IMR-90 (cell line): ENCODE data around the gene KRTAP5-5. TPM values are rescaled to one million over a fixed set of nuclear protein-coding genes. Genes with fewer than 3 reads are reported as not detected.

Experiments
- ATAC-seq: fragments of 200-7000 bp; cut with Tn5 transposase; 2 replicates; pipeline ENCODE4 v1.9.1; 2020; ENCODE audit warnings: low read depth, mild to moderate bottlenecking, moderate library complexity
- BruUV-seq: library from RNA; stranded (reverse); fragments of 400-500 nt; replicated peaks from 2 replicates; lab custom pipeline; 2021; lab: Mats Ljungman, UMichigan
- CTCF ChIA-PET: fragments of 300-600 bp; formaldehyde crosslinking; extraction: SDS; loops from one replicate; lab custom pipeline; 2021; ENCODE audit warnings: antibody characterized with exemption; lab: Yijun Ruan, JAX
- POLR2A ChIA-PET: fragments of 300-600 bp; sonication (Branson Sonifier 250); formaldehyde crosslinking; loops from one replicate; lab custom pipeline; 2022; ENCODE audit warnings: antibody characterized with exemption; ENCODE audit not compliant: unreplicated experiment; lab: Charles Lee
- DNase-seq: peaks from one replicate; pipeline ENCODE4 v3.0.0; 2013
- H2AFZ ChIP-seq: replicated peaks from 2 replicates; pipeline ENCODE3; 2013; ENCODE audit warnings: low read length, mild to moderate bottlenecking; ENCODE audit not compliant: poor library complexity
- H2AK5ac ChIP-seq: 2 replicates; pipeline ENCODE4 v1.6.1; 2013; ENCODE audit warnings: low read depth, low read length, inconsistent platforms
- H2AK9ac ChIP-seq: replicated peaks from 2 replicates; pipeline ENCODE3; 2013; ENCODE audit warnings: mild to moderate bottlenecking, low read depth, low read length, moderate library complexity; ENCODE audit not compliant: poor library complexity
- H2BK120ac ChIP-seq: 2 replicates; pipeline ENCODE4 v1.6.1; 2013; ENCODE audit warnings: low read depth, low read length, inconsistent platforms
- H2BK15ac ChIP-seq: 3 replicates; pipeline ENCODE4 v1.6.1; 2013; ENCODE audit warnings: low read depth, low read length, inconsistent platforms
- H2BK20ac ChIP-seq: 2 replicates; pipeline ENCODE4 v1.6.1; 2013; ENCODE audit warnings: low read depth, mild to moderate bottlenecking, inconsistent platforms, low read length, moderate library complexity
- H2BK5ac ChIP-seq: 2 replicates; pipeline ENCODE4 v1.6.1; 2013; ENCODE audit warnings: mild to moderate bottlenecking, low read depth, low read length, inconsistent platforms; ENCODE audit not compliant: poor library complexity, severe bottlenecking
- H3K14ac ChIP-seq: replicated peaks from 2 replicates; pipeline ENCODE4 v1.6.1; 2013; ENCODE audit warnings: low read depth, low read length, inconsistent platforms
- H3K18ac ChIP-seq: 2 replicates; pipeline ENCODE4 v1.6.1; 2013; ENCODE audit warnings: low read depth, low read length, control low read depth
- H3K23ac ChIP-seq: 2 replicates; pipeline ENCODE4 v1.6.1; 2013; ENCODE audit warnings: low read depth, low read length, inconsistent platforms
- H3K27ac ChIP-seq: 2 replicates; pipeline ENCODE4 v1.5.1; 2013; ENCODE audit warnings: mild to moderate bottlenecking, control low read depth, low read length; ENCODE audit not compliant: insufficient read depth
- H3K27me3 ChIP-seq: 2 replicates; pipeline ENCODE4 v1.6.1; 2013; ENCODE audit warnings: low read length; ENCODE audit not compliant: control insufficient read depth, insufficient read depth
- H3K36me3 ChIP-seq: 2 replicates; pipeline ENCODE4 v1.6.1; 2013; ENCODE audit warnings: low read length, mixed read lengths; ENCODE audit not compliant: control insufficient read depth, insufficient read depth
- H3K4ac ChIP-seq: 2 replicates; pipeline ENCODE4 v1.6.1; 2013; ENCODE audit warnings: low read depth, low read length, inconsistent platforms
- H3K4me1 ChIP-seq: 2 replicates; pipeline ENCODE4 v1.6.1; 2013; ENCODE audit warnings: low read length, mixed read lengths; ENCODE audit not compliant: control insufficient read depth, insufficient read depth
- H3K4me2 ChIP-seq: 2 replicates; pipeline ENCODE4 v1.6.1; 2013; ENCODE audit warnings: low read depth, mild to moderate bottlenecking, control low read depth, low read length, moderate library complexity
- H3K4me3 ChIP-seq: 2 replicates; pipeline ENCODE4 v1.5.1; 2013; ENCODE audit warnings: low read depth, mild to moderate bottlenecking, control low read depth, low read length, moderate library complexity; ENCODE audit not compliant: insufficient read depth
- H3K56ac ChIP-seq: 2 replicates; pipeline ENCODE4 v1.6.1; 2013; ENCODE audit warnings: low read length, inconsistent platforms; ENCODE audit not compliant: insufficient read depth; ENCODE audit errors: extremely low read depth
- H3K79me1 ChIP-seq, 2 experiments: 2 replicates each; pipeline ENCODE4 v1.6.1; 2013; ENCODE audit warnings: low read length in 2 of 2, inconsistent platforms in 1 of 2, low read depth in 1 of 2
- H3K9ac ChIP-seq: 2 replicates; pipeline ENCODE4 v1.6.1; 2013; ENCODE audit warnings: low read depth, low read length, control low read depth
- H3K9me1 ChIP-seq: 2 replicates; pipeline ENCODE4 v1.6.1; 2013; ENCODE audit warnings: low read length, inconsistent platforms; ENCODE audit not compliant: insufficient read depth
- H3K9me3 ChIP-seq: 2 replicates; pipeline ENCODE4 v1.6.1; 2013; ENCODE audit warnings: low read length; ENCODE audit not compliant: control insufficient read depth, insufficient read depth
- H4K20me1 ChIP-seq: 2 replicates; pipeline ENCODE4 v1.6.1; 2013; ENCODE audit warnings: low read length, inconsistent platforms; ENCODE audit not compliant: insufficient read depth
- H4K5ac ChIP-seq: 2 replicates; pipeline ENCODE4 v1.6.1; 2013; ENCODE audit warnings: mild to moderate bottlenecking, low read depth, low read length, control low read depth
- H4K8ac ChIP-seq, 2 experiments: 2 replicates each; pipeline ENCODE4 v1.6.1; 2013; ENCODE audit warnings: low read depth in 2 of 2, low read length in 2 of 2, control low read depth in 1 of 2, inconsistent platforms in 1 of 2
- H4K91ac ChIP-seq: 2 replicates; pipeline ENCODE4 v1.6.1; 2013; ENCODE audit warnings: low read depth, low read length, inconsistent platforms; ENCODE audit not compliant: insufficient read depth
- BHLHE40 ChIP-seq: fragments of 150-350 bp; IDR thresholded peaks from 2 replicates; pipeline ENCODE4 v1.6.1; 2016; ENCODE audit warnings: mild to moderate bottlenecking, low read depth, low read length
- CEBPB ChIP-seq: IDR thresholded peaks from 2 replicates; pipeline ENCODE4 v1.6.1; 2012; ENCODE audit warnings: low read depth, low read length, improper control_type of control experiment
- CHD1 ChIP-seq: IDR thresholded peaks from 2 replicates; pipeline ENCODE4 v1.6.1; 2012; ENCODE audit warnings: low read depth, low read length, improper control_type of control experiment
- FOS ChIP-seq: fragments of 150-350 bp; IDR thresholded peaks from 2 replicates; pipeline ENCODE4 v1.6.1; 2016; ENCODE audit warnings: low read depth, low read length
- MAFK ChIP-seq: IDR thresholded peaks from 2 replicates; pipeline ENCODE4 v1.6.1; 2012; ENCODE audit warnings: low read depth, low read length, improper control_type of control experiment
- MAZ ChIP-seq: IDR thresholded peaks from 2 replicates; pipeline ENCODE4 v1.6.1; 2012; ENCODE audit warnings: low read depth, mild to moderate bottlenecking, low read length, improper control_type of control experiment, moderate library complexity, borderline replicate concordance
- MXI1 ChIP-seq: IDR thresholded peaks from 2 replicates; pipeline ENCODE4 v1.6.1; 2012; ENCODE audit warnings: low read depth, mild to moderate bottlenecking, low read length, moderate library complexity, borderline replicate concordance
- RAD21 ChIP-seq: IDR thresholded peaks from 2 replicates; pipeline ENCODE4 v1.6.1; 2012; ENCODE audit warnings: low read length, improper control_type of control experiment
- RCOR1 ChIP-seq: IDR thresholded peaks from 2 replicates; pipeline ENCODE4 v1.6.1; 2012; ENCODE audit warnings: mild to moderate bottlenecking, low read length, improper control_type of control experiment; ENCODE audit not compliant: insufficient replicate concordance
- RFX5 ChIP-seq: IDR thresholded peaks from 2 replicates; pipeline ENCODE4 v1.8.0; 2012; ENCODE audit warnings: low read depth, mild to moderate bottlenecking, low read length, moderate library complexity
- SMC3 ChIP-seq: fragments of 150-350 bp; IDR thresholded peaks from 2 replicates; pipeline ENCODE4 v1.6.1; 2016; ENCODE audit warnings: low read depth, mild to moderate bottlenecking, antibody characterized with exemption, low read length, moderate library complexity
- WGBS, 2 experiments: methylation state at CpG; one replicate each; pipeline versions ENCODE4 v1.1.5 to v1.1.7; 2013; ENCODE audit warnings: missing lambda C conversion rate in 2 of 2; ENCODE audit not compliant: insufficient read length in 1 of 2; ENCODE audit errors: extremely low coverage in 2 of 2; 5-methylcytosine and 5-hydroxymethylcytosine counted together
- dilution Hi-C: fragments of 300-500 bp; cut with HindIII; formaldehyde crosslinking; loops from one replicate; pipeline ENCODE4 v1.14.3; 2018; ENCODE audit warnings: low sequenced_read_pairs; ENCODE audit not compliant: unreplicated experiment
- in situ Hi-C: fragments of 300-500 bp; cut with MboI; formaldehyde crosslinking; loops from 3 replicates; pipeline ENCODE4 v1.14.3; 2019; ENCODE audit warnings: low sequenced_read_pairs, inconsistent platforms, mixed read lengths
- intact Hi-C: fragments of 100-400 bp; cut with micrococcal nuclease; formaldehyde crosslinking; loops from 2 replicates; pipeline ENCODE4 v1.10.0; 2022
- polyA plus RNA-seq, 3 experiments: library from polyadenylated mRNA; depleted of rRNA; stranded (reverse); fragments of >200 nt; gene quantifications; 2 replicates each; pipeline ENCODE4 v1.2.3, GENCODE V29; 2012; ENCODE audit warnings: low replicate concordance in 1 of 3
- total RNA-seq: library from RNA; depleted of rRNA; stranded (reverse); fragments of >200 nt; gene quantifications from 2 replicates; pipeline ENCODE4 v1.2.3, GENCODE V29; 2012
- TF ChIP-seq, protein P1 (sequence below): fragments of 150-350 bp; IDR thresholded peaks from 2 replicates; pipeline ENCODE4 v1.6.1; 2016; ENCODE audit warnings: low read depth, mild to moderate bottlenecking, low read length, moderate library complexity, borderline replicate concordance
- TF ChIP-seq, protein P2 (sequence below): fragments of 150-350 bp; IDR thresholded peaks from 2 replicates; pipeline ENCODE4 v1.6.1; 2017; ENCODE audit warnings: mild to moderate bottlenecking, antibody characterized with exemption, low read length, low read depth
- TF ChIP-seq, protein P3 (sequence below): conservative IDR thresholded peaks from 2 replicates; pipeline ENCODE4 v1.5.1; 2012; ENCODE audit warnings: mild to moderate bottlenecking, low read depth, low read length, improper control_type of control experiment

Gene KRTAP5-5
- total and polyA plus RNA-seq, 2 of the 4 experiments (the other 2 are of a cell fraction) = not detected

DNA sequence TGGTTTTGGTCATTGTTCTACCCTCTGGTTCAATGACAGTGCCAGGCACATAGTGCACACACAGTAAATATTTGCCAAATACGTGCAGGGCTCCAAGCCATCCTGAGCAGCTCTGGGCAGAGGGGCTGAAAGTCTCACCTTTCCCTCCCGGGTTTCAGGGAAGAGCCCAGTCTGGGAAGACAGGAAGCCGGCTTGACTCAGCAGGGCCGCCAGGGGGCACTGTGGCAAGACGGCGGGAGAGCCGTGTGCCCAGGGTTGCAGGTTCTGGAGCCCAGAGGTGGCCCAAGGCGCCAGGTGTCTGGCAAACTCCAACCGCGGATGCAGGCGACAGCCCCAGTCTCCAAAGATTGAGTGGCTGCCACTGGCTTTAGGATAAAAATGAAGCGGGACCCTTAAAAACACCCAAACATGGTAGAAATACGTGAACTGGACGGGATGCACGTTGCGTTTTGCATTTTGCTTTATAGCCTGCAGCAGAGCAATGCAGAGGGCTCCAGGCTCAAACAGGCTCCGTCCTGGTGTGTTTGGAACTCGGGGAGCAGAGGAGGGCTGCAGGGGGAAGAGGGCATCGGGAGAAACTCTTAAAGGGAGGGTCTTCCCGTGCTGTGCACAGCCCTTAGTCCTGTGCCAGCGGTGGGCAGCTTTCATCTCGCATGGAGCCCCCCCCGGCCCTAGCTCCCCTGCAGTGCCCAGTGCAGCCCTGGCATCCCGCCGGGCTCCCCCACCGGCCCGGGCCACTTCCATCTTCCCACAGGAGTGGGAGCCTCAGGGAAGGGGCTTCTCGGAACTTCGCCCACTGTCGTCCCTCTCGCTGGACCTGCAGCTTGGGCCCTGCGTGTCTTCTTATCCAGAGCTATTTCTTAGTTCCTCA, 10.7 kb downstream of the KRTAP5-5 start:
- no peak overlapping the region for H3K23ac ChIP-seq
- no peaks in the 10 kb centered on the region for H3K9me1 ChIP-seq
- H3K4me1 ChIP-seq = no peaks in the 10 kb centered on the region
- dilution Hi-C loops (no loop called here), intact Hi-C loops (no loop called here), in situ Hi-C loops (no loop called here)
- H3K27ac ChIP-seq = no peak overlapping the region
- no peak overlapping the region for H3K4me3 ChIP-seq
- no peak overlapping the region for H2BK20ac ChIP-seq
- H3K18ac ChIP-seq = no peak overlapping the region
- peak; percentile 66; the same call in 1 of the 2 replicates for ATAC-seq
- H4K5ac ChIP-seq = no peak overlapping the region
- H3K14ac ChIP-seq = no peak overlapping the region
- no peak overlapping the region for H3K9ac ChIP-seq
- no TSS peak for BruUV-seq
- H3K79me1 ChIP-seq = no peaks in the 10 kb centered on the region
- no peak overlapping the region for H2BK15ac ChIP-seq
- H2AK9ac ChIP-seq = no peak overlapping the region
- no peaks in the 10 kb centered on the region for H3K9me3 ChIP-seq
- no peaks in the 10 kb centered on the region for H4K20me1 ChIP-seq
- H3K4me2 ChIP-seq = no peak overlapping the region
- H2BK120ac ChIP-seq = no peak overlapping the region
- POLR2A ChIA-PET = no interaction called here
- no peak overlapping the region for H3K4ac ChIP-seq
- DNase-seq = no peak
- H2AFZ ChIP-seq = no peak overlapping the region
- H3K56ac ChIP-seq = no peak overlapping the region
- H3K36me3 ChIP-seq = no peaks in the 10 kb centered on the region
- H2BK5ac ChIP-seq = no peak overlapping the region
- WGBS, 2 experiments = 59% methylated on average over 6 of the region's 32 CpGs; no CpG with 5 or more reads in 1 of the 2 experiments
- H3K27me3 ChIP-seq = peaks cover 54% of the 10 kb centered on the region
- no peak overlapping the region for H4K91ac ChIP-seq
- CTCF ChIA-PET = interaction anchor here (0.6 to 1.9 kb wide), 5 partner anchors 10 to 282 kb away, joined by 3 to 6 read pairs (median 3); no protein-coding TSS in a partner anchor
- H2AK5ac ChIP-seq = no peak overlapping the region
- no peak overlapping the region for H4K8ac ChIP-seq
- TF ChIP-seq RAD21 (0 out of 2 replicates have a peak, but pooled peaks have one; percentile 12), MAFK (no peak), RFX5 (no peak), CHD1 (no peak), SMC3 (peak; percentile 32; the same call in 1 of the 2 replicates), RCOR1 (no peak), CEBPB (no peak), MXI1 (no peak), MAZ (no peak), FOS (no peak), BHLHE40 (no peak)
- TF ChIP-seq, protein P1, sequence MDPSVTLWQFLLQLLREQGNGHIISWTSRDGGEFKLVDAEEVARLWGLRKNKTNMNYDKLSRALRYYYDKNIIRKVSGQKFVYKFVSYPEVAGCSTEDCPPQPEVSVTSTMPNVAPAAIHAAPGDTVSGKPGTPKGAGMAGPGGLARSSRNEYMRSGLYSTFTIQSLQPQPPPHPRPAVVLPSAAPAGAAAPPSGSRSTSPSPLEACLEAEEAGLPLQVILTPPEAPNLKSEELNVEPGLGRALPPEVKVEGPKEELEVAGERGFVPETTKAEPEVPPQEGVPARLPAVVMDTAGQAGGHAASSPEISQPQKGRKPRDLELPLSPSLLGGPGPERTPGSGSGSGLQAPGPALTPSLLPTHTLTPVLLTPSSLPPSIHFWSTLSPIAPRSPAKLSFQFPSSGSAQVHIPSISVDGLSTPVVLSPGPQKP = no peak
- TF ChIP-seq, protein P2, sequence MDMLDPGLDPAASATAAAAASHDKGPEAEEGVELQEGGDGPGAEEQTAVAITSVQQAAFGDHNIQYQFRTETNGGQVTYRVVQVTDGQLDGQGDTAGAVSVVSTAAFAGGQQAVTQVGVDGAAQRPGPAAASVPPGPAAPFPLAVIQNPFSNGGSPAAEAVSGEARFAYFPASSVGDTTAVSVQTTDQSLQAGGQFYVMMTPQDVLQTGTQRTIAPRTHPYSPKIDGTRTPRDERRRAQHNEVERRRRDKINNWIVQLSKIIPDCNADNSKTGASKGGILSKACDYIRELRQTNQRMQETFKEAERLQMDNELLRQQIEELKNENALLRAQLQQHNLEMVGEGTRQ = no peak
- TF ChIP-seq, protein P3, sequence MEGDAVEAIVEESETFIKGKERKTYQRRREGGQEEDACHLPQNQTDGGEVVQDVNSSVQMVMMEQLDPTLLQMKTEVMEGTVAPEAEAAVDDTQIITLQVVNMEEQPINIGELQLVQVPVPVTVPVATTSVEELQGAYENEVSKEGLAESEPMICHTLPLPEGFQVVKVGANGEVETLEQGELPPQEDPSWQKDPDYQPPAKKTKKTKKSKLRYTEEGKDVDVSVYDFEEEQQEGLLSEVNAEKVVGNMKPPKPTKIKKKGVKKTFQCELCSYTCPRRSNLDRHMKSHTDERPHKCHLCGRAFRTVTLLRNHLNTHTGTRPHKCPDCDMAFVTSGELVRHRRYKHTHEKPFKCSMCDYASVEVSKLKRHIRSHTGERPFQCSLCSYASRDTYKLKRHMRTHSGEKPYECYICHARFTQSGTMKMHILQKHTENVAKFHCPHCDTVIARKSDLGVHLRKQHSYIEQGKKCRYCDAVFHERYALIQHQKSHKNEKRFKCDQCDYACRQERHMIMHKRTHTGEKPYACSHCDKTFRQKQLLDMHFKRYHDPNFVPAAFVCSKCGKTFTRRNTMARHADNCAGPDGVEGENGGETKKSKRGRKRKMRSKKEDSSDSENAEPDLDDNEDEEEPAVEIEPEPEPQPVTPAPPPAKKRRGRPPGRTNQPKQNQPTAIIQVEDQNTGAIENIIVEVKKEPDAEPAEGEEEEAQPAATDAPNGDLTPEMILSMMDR = peak; percentile 62
